SH-SY5Y (cell line): Measurements from ENCODE around the gene CRYBG1.

Source experiments
- GATA2 ChIP-seq: IDR thresholded peaks from 2 replicates; pipeline ENCODE4 v1.6.1; 2011; ENCODE audit warnings: mild to moderate bottlenecking, low read depth, low read length
- GATA3 ChIP-seq: IDR thresholded peaks from 2 replicates; pipeline ENCODE4 v1.6.1; 2011; ENCODE audit warnings: low read depth, mild to moderate bottlenecking, low read length, moderate library complexity

DNA sequence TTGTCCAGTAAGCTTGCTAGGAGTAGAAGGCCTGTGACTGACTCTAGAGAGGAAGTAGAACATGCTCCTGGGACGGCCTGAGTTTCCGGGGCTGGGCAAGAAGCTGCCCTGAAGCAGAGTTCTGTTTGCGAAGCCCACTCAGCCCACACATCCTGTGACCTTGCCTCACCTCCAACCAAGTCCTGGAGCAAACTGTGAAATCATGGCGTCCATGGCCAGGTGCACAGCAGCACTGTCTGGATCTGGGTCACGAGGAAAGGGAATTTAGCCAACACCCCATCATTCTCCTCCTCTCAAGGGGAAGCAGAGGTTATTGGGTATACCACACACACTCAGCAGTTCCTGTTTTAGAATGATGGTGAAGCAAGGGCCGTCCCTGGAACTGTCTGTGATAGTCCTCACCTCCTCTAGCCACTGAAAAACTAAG, 87.5 kb downstream of the CRYBG1 start:
- no peak for TF ChIP-seq GATA3
- no peak for TF ChIP-seq GATA2
